ENCODE results near the gene CCDC122.

- TF ChIP-seq EZH2 (IDR thresholded peaks at IDR 0.05; ENCODE audit: borderline replicate concordance, low read depth, low read length, severe bottlenecking) (no peak), CTCF (IDR thresholded peaks at IDR 0.05; ENCODE audit: borderline replicate concordance, extremely low read depth, low read length, poor library complexity, severe bottlenecking) (no peak)
Measured at GRCh38 chr13:43877326-43877725, 2.2 kb downstream of the CCDC122 start.

Data from DND-41 (cell line).